ENCODE data around the gene PDE8A.

GRCh38 chr15:84990507-84990906 lies 8.9 kb downstream of the PDE8A start:
- TF ChIP-seq, protein P1, sequence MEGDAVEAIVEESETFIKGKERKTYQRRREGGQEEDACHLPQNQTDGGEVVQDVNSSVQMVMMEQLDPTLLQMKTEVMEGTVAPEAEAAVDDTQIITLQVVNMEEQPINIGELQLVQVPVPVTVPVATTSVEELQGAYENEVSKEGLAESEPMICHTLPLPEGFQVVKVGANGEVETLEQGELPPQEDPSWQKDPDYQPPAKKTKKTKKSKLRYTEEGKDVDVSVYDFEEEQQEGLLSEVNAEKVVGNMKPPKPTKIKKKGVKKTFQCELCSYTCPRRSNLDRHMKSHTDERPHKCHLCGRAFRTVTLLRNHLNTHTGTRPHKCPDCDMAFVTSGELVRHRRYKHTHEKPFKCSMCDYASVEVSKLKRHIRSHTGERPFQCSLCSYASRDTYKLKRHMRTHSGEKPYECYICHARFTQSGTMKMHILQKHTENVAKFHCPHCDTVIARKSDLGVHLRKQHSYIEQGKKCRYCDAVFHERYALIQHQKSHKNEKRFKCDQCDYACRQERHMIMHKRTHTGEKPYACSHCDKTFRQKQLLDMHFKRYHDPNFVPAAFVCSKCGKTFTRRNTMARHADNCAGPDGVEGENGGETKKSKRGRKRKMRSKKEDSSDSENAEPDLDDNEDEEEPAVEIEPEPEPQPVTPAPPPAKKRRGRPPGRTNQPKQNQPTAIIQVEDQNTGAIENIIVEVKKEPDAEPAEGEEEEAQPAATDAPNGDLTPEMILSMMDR (conservative IDR thresholded peaks at IDR 0.05; ENCODE audit: low read depth in 2 of 2) = no peak
- TF ChIP-seq EZH2phosphoT487 (IDR thresholded peaks at IDR 0.05; ENCODE audit: unreplicated experiment) (no peak), EZH2 (IDR thresholded peaks at IDR 0.05; ENCODE audit: low read depth, unreplicated experiment) (no peak), POLR2AphosphoS5 (IDR thresholded peaks at IDR 0.05; ENCODE audit: low read depth) (no peak), ZNF331 (CRISPR knock-in tag; IDR thresholded peaks at IDR 0.05; ENCODE audit: low read depth) (no peak), CREB1 (CRISPR knock-in tag; IDR thresholded peaks at IDR 0.05; ENCODE audit: low read depth) (no peak), REST (IDR thresholded peaks at IDR 0.05; ENCODE audit: unreplicated experiment) (no peak)
